NCI-H82 treated with DMSO at 0.1 percent for 48 hours (cell line): ENCODE data around the gene MAOB.

Source experiments
- DNase-seq: peaks from one replicate; lab custom pipeline; 2025; ENCODE audit not compliant: unreplicated experiment; lab: John Stamatoyannopoulos, UW

Gene MAOB

DNA sequence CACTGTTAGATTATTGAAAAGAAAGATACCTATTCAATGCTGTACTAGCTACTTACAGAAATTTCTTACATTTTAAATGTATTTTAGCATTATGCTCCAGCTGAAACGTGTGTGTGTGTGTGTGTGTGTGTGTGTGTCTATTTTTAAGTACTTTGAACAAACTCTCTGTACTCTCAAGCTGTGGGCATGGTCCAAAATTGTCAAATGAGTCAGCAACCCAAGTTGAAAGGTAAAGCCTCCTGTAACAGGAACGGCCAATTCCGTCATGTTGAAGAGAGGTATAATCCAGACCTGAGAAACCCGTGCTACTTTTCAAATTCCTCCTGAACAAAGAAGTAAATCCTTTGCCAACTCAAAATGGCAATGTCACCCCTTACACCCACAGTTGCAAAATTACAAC is 20.5 kb downstream of the MAOB start:
- no peak for DNase-seq

DNA sequence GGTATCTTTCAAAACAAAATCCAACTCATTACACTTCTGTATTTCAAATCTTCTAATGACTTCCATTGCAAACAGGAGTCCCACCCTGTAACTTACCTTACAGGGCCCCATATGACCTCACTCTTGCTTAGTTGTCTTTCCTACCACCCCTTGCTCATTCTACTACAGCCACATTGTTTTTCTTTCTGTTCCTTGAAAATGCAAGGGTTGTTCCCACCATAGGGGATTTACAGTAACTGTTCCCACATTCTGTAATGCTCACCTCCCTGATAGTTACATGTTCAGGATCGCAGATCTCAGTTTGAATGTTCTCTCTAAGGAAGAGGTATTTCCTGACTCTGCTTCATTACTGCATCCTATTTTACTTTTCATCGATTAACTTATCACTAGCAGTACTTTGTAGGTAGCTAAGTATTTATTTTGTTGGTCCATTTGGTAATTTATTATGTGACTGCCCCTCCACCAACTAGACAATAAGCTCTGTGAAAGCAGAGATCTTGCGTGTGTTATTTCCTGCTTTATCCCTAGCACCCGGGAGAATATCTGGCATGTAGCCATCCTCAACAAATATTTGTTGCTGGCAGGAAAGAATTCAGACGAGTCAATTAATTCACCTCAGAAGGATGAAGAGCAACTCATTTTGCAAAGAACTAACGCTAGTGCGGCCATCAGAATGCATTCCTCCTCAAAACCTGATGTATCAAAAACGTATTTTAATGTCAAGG is 21.4 kb downstream of the MAOB start:
- no peak for DNase-seq

DNA sequence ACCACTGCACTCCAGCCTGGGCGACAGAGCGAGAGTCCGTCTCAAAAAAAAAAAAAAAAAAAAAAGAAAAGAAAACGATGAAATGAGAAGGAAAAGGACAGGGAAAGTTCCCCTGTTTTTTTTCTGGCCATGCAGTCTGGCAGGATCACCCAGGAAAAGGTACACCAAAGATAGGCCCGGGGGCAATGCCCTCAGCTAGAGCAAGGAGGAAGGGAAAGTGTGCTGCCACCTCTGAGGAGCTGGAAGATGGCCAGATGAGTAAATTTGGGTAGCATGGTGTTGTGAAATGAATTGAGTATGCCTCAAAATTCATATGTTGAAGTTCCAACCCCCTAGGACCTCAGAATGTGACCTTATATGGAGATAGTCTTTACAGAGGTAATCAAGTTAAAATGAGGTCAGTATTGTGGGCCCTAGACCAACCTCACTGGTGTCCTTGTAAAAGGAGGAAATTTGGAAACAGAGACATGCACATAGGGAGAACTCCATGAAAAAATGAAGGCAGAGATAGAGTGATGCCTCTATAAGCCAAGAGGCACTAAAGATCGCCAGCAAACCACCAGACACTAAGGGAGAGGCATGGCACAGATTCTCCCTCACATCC is 28.9 kb downstream of the MAOB start:
- no peak for DNase-seq

DNA sequence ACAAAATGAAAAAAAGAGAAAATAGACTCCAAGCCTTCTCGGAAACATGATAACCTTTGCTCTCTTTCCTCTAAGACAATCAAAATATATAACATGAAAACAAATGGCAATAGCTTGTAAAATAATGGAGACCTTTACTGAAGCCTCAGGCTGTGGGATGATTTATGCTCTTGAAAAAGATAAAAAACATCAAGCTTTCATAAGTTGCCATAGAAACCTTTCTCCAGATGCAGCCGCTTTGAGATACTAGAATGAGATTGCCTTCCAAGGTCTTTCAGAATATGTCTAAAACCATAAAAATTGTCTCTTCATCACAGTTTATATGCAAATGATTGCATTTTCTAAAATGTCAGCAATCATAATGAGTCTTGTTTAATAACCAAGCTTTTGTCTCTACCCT is 31.6 kb downstream of the MAOB start:
- no peak for DNase-seq

DNA sequence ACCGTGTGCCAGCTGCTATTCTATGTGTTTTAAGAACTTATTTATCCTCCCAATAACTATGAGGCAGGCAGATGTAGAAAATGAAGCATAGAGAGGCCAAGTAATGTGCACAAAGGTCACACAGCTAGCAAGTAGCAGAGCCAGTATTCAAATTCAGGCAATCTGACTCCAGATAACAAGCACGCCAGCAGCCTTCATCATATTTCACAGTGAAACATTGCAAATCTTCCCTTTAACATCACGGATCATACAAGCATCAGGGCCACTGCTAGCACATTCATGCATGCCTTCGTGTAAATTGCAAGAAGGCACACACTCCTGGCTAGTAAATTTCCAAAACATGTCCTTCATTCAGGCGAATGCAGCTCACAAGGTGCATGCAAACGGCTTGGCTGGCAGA is 33.1 kb downstream of the MAOB start:
- DNase-seq: no peak

DNA sequence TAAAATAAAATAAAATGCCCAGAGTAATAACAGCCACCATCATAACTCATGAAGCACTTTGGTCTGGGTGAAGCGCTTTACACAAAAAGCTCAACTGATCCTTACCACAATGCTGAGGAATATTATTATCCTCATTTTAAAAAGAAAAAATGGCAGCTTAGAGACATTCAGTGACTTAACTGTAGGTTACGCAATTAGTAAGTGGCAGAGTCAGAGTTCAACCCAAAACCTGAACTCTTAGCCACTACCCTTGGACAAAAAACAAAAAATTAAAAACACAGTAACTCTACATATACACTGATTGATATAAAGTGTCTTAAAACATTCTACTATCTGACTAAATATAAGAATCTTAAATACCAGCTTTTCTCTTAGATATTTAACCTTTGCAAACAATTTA is 34.9 kb downstream of the MAOB start:
- DNase-seq: no peak

DNA sequence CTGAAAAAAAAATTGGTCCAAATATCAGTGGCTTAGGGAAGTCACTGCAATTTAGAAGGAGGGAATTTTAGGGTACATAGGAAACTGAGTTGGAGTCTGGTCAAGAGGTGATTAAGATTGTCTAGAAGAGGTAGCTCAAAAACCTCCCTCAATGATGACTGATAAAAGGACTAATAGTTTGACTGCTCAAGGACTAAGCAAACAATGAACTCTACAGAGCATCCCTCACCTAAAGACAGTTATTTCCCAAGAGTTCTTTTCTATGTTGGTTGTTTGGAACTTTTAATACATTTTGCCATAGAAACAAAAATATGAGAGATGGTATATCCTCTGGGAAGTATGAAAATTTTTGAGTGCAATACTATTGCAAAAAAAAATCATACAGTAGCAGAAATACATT is 35.7 kb downstream of the MAOB start:
- no peak for DNase-seq

DNA sequence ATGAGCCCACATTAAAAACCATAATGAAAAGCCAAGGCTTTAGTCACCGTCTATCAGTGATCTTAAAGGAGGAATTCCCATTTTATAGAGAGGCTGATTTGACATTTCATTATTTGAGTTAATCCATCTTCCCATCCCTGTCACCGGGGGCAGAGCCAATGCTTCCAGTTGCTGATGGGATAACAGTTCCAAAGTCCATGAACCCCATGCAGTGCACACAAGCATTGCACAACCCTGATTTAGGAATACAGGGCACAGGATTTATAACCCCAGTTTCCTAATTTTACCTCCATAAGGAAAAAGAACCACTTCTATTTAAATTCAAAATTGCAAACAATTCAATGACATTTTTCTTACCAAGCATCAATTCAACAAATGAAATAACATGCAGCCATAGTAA is 36.5 kb downstream of the MAOB start:
- no peak for DNase-seq

DNA sequence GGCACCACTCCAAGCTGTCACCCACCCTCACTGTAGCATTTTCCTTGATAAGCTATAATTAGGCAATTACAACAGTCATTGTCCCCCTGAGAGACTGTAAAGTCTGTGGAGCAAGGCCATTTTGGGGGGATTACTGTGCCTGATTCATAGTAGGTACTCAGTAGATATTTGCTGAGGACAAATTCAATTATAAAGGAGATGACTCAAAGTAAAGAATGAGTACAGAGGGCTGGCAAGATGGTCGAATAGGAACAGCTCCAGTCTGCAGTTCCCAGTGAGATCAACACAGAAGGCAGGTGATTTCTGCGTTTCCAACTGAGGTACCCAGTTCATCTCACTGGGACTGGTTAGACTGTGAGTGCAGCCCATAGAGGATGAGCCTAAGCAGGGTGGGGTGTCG is 42.0 kb downstream of the MAOB start:
- no peak for DNase-seq

DNA sequence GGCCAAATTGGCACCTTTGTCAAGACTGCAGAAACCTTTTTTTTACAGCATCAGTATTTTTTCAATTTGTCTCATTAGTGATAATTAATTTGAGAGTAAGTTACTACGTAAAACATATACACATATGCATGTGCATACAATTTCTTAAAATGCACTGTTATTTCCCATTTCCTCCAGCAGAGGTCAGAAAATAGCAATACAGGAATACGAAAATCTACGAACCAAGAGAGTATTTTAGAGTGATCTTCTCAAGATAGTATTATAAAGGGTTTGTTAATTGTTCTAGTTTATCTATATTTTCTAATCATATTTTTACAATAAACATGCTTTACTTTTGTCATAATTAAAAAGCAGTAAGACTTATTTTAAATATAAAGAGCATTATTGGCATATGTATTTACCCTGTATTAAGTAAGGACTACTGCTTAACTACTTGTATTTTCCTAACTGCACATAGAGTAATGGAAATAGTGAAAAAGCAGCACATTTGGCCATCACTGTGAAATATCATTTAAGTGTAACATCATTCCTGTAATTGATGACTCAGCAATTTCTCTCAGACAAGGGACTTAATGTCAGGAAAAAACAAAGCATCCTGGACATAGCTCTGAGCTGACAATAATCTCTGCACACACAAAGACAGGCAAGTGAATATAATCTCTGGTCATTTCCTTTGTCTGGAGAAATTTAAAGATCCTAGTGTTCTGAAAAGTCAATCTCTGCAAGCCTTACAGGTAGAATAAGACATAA is 45.6 kb downstream of the MAOB start:
- DNase-seq: no peak

DNA sequence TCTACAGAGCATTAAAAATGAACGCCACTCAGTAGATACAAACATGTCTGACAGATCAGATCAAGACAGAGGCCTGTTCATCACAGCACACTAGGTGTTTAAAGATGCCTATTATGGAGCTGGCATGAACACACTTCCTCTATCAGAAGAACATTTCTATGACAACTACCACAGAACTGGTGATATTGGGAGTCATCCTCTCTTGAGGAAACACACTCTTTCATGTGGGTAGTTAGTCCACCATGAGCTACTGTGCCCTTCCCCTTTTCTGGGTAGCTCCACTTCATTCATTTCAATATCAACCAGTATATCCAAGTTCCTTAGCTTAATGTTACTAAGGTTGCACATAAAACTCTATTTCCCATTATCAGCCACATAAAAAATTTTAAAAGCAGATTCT is 46.7 kb downstream of the MAOB start:
- no peak for DNase-seq

DNA sequence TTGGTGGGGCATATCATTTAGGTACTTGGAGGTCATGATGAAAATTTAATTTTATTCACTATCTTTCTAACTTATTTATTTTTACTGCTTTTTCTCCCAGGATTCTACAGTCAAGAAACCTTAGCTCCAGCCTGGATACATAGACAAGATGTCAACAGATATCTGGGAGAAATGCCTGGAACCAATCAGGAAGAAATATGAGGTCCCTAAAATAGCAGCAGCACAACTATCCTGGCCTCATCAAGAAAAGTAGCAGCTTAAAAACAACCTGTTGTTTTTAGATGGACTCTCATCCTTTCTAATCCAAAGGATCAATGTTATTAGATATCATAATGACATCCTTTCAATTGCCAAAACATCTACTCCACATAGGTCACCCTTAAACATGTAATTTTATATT is 54.5 kb downstream of the MAOB start:
- no peak for DNase-seq

DNA sequence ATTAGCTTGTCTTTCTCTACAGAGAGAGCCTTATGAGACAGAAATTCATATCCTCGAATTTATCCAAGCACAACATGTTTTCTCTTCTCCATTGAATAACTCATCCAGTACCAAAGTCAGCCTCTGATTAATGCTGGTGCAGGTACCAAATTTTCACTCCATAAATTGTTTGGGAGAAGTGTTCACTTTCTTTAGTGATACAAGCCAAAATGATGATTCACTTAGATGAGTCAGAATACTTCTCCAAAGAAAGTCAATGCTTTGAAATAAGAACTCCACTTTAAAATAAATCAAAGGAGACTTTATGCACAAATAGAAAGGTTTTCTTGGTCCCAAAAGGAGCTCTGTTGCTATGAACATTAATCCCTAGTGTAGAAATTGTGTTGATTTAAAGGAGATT is 60.2 kb downstream of the MAOB start:
- no peak for DNase-seq

DNA sequence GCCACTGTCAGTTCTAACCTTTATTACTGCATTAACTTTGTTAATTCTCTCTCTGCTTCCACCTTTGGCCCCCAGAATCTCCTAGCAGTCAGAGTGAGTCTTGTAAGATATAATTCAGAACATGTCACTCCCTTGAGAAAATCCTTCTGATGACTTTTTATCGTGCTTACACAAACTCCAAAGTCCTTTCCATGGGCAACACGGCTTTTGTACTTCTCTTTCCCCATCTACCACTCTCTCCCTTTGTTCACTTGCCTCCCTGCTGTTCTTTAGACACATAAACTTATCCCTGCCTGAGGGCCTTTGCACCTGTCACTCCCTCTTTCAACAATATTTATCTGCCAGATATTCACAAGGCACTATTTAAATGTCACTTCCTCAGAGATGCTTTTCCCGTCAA is 64.8 kb downstream of the MAOB start:
- no peak for DNase-seq

DNA sequence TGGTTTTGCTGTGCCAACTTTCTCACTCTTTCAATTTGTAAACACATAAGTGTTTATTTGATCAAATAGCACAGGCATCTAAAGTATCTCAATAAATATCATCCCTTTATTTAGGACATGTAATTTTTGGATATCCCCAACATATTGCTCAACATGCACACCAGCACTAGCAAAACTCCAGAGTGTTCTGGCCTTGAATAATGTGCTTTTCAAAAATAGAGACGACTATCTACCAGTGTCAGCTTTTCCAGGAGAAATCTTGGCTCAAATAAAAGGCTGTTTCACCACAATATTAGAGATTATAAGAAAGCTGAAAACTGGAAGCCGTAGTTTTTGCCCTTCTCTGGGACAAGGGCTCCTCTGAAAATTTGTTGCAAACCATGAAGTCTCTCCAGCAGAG is 67.0 kb downstream of the MAOB start:
- DNase-seq: no peak

DNA sequence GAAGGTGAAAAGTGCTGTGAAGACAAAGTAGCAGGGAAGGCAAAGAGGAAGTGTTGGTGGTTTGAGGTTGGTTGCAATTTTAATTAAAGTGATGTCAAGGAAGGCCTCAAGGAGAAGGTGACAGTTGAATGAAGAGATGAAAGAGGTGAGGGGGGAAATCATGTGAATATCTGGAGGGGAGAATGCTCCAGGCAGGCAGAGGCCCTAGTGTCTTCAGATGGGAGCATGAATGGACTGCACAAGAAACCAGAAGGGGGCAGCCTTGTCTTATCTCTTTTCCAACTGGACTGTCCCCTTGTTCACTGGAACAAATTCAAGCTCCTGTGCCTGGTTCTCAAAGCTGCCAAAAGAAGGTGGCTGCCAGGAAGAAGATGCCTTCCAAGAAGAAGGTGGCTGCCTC is 68.4 kb downstream of the MAOB start:
- DNase-seq: no peak

DNA sequence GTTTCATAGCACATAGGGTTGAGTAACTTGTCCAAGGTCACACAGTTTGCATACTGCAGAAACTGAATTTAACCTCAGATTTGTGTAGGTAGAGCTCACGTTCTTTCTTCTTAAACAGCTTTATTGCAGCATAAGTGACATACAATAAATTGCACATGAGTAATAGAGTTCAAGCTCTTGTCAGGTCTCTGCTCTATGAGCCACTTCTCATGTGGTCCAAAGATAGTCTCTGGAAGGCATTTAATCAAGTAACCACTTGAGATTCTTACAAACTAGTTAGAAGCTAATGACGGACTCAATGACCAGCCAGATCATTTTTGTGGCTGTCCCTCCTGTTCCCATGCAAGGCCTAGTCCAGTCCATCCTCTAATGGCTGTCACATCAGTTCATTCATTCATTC is 68.9 kb downstream of the MAOB start:
- DNase-seq: no peak

DNA sequence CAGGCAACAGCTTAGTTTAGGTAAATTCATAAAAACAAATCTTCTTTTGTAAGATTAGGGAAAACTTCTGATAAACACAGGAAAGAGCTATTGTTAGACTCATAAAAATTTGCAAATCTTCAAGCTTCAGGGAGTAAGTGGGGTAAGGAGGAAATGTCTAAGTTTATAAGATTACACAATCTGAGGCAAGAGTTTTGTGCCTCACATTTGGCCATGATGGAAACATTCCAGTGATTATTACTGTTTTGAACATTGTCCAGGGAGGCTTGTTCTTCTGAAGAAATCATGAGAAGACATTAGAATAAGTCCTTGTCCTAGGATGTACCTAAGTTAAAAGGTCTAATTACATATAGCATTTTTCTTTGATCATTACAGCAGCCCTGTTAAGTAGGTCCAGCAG is 72.8 kb downstream of the MAOB start:
- DNase-seq: no peak

DNA sequence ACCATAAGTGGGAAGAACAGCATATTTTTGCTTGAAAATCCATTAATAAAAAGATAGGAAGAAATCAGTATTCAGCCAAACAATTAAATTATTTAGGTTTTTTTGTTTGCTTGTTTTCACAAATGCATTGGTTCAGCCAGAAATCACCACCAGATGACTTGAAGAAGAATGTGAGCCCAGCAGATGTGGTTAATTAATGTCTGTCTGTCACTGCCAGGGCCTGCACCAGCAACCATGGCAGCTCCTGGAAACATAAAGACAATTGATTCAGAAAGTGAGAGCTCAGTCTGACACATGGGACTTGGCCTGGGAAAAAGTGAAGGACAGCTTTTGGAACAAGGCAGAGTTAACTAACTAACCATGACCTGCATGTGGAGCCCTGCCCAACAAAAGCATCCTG is 74.0 kb downstream of the MAOB start:
- no peak for DNase-seq

DNA sequence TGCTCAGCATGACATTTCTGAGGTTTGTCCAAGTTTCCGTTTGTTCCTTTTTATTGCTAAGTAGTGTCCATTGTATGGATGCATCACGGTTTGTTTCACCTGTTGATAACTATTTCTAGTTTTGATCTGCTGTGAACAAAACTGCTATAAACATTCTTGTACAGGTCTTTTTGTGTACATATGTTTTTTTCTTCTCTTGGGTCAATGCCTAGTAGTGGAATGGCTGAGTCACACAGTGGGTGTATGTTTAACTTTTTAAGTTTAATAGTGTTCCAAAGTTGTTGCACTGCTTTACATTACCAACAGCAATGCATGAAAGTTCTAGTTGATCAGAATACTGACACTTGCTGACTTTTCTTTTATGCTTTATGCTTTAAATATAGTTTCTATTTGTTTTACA is 76.7 kb downstream of the MAOB start:
- no peak for DNase-seq

DNA sequence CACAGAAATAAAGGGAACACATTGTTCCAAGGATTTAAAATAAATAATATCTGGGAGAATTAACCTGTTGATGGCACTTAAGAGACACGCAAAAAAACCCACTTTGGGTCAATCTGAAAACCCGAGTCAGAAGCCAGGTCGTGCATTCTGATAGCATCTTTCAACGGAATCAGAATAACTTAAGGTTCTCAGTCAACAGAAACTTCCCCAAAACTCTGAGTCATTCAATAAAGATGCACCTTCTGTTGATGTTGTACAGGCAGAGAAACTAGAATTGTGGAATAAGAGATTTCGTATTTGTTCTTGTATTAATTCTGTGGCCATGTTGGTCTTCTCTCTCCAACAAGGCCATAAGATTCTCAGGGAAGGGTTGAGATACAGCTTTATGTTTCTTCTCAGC is 78.2 kb downstream of the MAOB start:
- DNase-seq: no peak

DNA sequence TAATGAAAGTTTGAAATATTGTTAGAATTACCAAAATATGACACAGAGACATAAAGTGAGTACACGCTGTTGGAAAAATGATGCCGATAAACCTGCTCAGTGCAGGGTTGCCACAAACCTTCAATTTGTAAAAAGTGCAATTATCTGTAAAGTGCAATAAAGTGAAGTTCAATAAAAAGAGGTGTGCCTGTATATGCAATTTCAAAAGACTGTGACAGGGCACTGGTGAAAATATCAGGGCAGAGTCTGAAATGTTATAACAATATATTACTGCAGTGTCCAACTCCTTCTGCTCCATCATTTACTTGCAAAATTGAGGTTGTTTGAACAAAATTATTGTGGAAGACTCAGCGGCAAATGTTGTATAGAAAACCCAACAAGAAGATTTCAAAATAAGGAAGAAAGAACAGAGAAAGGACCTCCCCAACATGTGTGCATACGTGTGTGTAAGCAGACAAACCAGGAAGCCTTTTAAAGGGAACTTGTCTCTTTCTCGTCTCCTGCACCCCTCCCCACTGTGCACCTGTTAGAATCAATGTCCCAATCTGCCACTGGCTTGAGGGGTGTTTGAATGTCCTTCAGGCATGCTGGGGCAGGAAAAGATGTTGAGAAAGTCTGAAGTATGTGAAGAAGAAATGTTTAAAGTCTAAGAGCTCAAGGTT is 96.2 kb downstream of the MAOB start:
- no peak for DNase-seq
